HG02571 (cell line): ENCODE results near the gene YTHDC1.
"Not testable (repeated sequence)": the region's sequence is repeated elsewhere in the genome, so short reads cannot be mapped to it uniquely, and the experiment has no call there.

Source experiments
- ATAC-seq: cut with Tn5 transposase; IDR thresholded peaks from one replicate; pipeline ENCODE4 v1.9.1; 2021; ENCODE audit warnings: mild to moderate bottlenecking, moderate library complexity; ENCODE audit not compliant: unreplicated experiment

The YTHDC1 gene

DNA sequence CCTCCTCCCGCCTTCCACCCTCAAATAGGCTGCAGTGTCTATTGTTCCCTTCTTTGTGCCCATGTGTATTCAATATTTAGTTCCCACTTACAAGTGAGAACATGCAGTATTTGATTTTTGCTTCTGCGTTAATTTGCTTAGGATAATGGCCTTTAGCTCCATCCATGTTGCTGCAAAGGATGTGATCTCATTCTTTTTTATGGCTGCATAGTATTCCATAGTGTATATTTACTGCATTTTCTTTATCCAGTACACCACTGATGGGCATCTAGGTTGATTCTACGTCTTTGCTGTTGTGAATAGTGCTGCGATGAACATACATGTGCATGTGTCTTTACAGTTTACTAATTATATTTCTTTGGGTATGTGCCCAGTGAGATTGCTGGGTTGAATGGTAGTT lies 52.8 kb downstream of the YTHDC1 start:
- ATAC-seq = no peak

- ATAC-seq = no peak
Observed at GRCh38 chr4:68291256-68291655, 58.6 kb downstream of the YTHDC1 start.

- no peak for ATAC-seq
Observed at GRCh38 chr4:68288393-68288740, 61.5 kb downstream of the YTHDC1 start.

DNA sequence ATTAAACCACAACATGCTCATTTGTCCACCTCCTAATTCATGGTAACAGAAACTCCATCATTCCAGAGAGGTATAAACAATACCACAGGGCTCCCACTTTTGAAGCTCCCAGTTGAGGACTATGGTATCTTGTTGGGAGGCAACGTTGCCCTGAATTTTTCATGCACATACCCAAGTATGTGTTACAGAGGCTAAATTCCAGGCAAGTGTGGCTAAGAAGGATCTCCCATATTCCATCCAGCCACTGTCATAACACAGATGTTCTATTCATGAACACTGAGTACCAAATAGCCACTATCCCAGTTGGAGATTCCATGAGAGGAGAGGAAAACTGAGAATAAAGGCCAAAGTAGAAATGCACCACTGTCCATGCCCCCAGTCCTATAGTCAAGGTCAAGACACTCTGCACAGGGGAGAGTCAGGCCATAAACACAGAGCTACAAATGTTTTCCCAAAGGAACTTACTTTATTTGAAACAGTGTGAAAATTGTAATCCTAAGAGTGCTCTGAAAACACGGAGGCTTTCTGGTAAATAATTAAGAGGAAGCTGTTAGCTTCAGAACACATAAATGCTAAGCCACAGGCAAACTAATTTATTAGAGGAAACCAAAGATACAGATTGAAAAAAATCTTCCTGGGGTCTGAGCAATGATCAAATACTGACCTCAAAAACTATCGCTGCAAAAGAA lies 62.0 kb downstream of the YTHDC1 start:
- no peak for ATAC-seq

- no peak for ATAC-seq
Observed at GRCh38 chr4:68283714-68284113, 66.2 kb downstream of the YTHDC1 start.

- ATAC-seq = no peak
Observed at GRCh38 chr4:68283095-68283494, 66.8 kb downstream of the YTHDC1 start.

DNA sequence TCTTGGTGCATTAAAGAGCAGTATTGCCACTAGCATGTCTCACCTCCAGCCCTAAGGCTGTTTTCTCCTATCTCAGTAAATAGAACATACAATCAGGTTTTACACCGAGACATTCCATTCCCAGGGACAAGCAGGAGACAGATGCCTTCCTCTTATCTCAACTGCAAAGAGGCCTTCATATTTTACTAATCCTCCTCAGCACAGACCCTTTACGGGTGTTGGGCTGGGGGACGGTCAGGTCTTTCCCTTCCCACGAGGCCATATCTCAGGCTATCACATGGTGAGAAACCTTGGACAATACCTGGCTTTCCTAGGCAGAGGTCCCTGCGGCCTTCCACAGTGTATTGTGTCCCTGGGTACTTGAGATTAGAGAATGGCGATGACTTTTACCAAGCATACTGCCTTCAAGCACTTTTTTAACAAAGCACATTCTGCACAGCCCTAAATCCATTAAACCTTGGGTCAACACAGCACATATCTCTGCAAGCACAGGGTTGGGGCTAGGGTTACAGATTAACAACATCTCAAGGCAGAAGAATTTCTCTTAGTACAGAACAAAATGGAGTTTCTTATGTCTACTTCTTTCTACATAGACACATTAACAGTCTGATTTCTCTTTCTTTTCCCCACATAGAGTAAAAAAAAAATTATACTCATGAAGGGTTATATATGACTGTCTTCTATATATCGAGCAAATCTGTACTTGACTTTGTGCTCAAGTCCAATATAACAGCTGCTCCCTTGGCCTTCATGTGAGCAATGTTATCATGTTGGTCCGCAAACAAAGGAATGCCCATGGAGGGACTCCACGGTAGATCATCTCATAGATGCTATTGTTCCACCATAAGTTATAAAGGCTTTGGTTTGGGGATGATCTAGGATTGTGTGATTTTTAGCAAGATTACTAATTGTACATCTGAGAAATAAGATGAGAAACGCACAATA lies 67.8 kb downstream of the YTHDC1 start:
- ATAC-seq = not testable (repeated sequence)

- no peak for ATAC-seq
Observed at GRCh38 chr4:68278029-68278428, 71.9 kb downstream of the YTHDC1 start.

DNA sequence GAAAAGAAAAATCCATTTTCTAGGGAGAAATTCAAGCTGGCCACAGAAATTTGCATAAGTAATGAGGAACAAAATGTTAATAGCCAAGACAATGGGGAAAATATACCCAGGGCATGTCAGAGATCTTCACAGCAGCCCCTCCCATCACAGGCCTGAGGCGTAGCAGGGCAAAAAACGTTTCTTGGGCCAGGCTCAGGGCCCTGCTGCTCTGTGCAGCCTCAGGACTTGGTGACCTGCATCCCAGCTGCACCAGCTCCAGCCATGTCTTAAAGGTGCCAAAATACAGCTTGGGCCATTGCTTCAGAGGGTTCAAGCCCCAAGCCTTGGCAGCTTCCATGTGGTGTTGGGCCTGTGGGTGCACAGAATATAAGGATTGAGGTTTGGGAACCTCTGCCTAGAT lies 72.3 kb downstream of the YTHDC1 start:
- ATAC-seq = no peak

GRCh38 chr4:68272860-68273259 lies 77.0 kb downstream of the YTHDC1 start:
- peak; percentile 55 for ATAC-seq

DNA sequence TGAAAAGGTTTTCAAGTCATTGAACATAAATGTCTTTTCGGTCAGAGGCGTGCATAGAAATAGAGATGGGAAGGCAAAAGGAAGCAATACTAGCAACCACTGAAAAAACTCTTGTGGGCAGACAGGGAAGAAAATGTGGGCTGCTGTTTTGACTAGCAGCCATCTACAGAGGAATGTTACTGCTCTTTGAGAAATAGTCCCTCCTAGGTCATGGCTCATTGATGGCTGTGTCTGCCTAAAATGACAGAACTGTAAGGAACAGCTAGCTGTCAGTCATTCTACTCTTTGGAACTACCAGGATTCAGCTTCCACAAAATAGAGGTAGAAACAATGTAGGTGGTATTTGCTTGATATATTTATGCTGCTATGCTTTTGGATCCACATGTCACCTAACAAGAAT lies 77.5 kb downstream of the YTHDC1 start:
- peak; percentile 61 for ATAC-seq

GRCh38 chr4:68271851-68272357 lies 78.0 kb downstream of the YTHDC1 start:
- peak; percentile 48 for ATAC-seq

DNA sequence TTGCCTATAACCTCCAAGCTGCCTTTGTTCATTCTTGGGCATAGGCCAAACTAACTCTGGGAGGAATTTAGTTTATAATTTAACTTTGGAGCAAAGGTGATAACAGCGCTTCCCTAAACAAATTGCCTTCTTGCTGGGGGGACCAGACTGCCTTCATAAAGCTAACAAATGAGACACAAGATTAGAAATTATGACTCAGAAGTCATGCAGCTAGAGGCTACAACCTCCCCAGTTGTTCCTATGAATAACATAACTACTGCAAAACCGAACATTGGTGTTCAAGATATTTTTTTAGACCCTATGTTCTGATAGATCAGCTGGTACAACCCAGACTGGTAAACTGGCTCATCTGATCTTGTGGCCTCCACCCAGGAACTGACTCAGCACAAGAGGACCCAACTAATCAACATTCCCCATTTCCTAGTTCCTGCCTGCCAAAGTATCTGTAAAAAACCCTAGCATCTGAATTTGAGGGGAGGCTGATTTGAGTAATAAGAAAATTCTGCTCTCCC lies 82.4 kb downstream of the YTHDC1 start:
- ATAC-seq = no peak

DNA sequence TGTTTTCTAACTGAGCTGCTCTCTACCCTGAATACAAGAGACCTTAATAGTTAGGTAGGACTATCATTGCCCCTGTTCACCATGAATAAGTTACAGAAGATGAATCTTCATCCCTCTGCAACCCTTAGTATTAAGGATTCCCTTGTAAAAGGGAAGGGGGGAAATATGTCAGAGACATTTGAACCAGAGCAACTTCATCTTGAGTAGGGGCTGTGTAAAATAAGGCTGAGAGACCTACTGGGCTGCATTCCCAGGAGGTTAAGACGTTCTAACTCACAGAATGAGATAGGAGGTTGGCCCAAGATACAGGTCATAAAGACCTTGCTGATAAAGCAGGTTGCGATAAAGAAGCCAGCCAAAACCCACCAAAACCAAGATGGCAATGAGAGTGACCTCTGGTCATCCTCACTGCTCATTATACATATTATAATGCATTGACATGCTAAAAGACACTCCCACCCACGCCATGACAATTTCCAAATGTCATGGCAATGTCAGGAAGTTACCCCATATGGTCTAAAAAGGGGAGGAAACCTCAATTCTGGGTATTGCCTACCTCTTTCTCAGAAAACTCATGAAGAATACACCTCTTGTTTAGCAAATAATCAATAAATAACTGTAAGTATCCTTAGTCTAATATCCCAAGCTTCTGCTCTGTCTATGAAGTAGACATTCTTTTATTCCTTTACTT lies 84.9 kb downstream of the YTHDC1 start:
- ATAC-seq = no peak
